Nephron (organoid): Measurements from ENCODE around the gene PRMT5.

Experiments
- H3K27ac Mint-ChIP-seq, 3 experiments: 2 replicates each; pipeline ENCODE4 v1.8.0; 2020; ENCODE audit warnings: mixed read lengths in 3 of 3, mild to moderate bottlenecking in 2 of 3, moderate library complexity in 1 of 3
- H3K27me3 Mint-ChIP-seq: 2 replicates; pipeline ENCODE4 v1.8.0; 2021; ENCODE audit warnings: low read depth, mild to moderate bottlenecking, moderate library complexity, mixed read lengths
- H3K36me3 Mint-ChIP-seq: 2 replicates; pipeline ENCODE4 v1.8.0; 2020; ENCODE audit warnings: low read depth, mixed read lengths
- H3K4me1 Mint-ChIP-seq: 2 replicates; pipeline ENCODE4 v1.8.0; 2020; ENCODE audit warnings: mixed read lengths
- H3K4me3 Mint-ChIP-seq, 3 experiments: 2 replicates each; pipeline ENCODE4 v1.8.0; 2020; ENCODE audit warnings: mild to moderate bottlenecking in 3 of 3, mixed read lengths in 3 of 3, moderate library complexity in 2 of 3
- H3K9me3 Mint-ChIP-seq: 2 replicates; pipeline ENCODE4 v1.8.0; 2020; ENCODE audit warnings: mixed read lengths
- TF ChIP-seq, protein P1 (sequence below), 3 experiments: fragments of 200-600 bp; sonication (generic); IDR thresholded peaks; one replicate each; pipeline ENCODE4 v1.5.0; 2021; ENCODE audit warnings: antibody characterized with exemption in 3 of 3; ENCODE audit not compliant: unreplicated experiment in 3 of 3

PRMT5 gene

DNA sequence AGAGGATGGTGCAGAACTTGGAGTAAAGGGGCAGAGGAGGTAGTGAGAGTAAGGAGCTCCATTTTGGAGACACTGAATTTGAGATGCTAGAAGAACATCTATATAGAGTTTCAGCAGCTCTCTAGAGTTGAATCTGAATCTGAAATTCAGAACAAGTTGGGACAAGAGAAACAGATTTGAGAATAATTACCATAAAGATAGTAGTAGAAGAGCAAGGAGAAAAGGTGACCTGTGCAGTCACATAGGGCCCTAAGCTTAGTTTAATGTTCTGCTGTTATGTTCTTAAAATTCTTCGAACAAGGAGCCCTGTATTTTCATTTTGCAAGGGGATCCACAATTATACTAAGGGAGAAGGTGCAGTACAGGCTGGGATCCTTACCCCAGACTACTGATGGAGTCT lies 38.8 kb downstream of the PRMT5 start:
- TF ChIP-seq, protein P1, sequence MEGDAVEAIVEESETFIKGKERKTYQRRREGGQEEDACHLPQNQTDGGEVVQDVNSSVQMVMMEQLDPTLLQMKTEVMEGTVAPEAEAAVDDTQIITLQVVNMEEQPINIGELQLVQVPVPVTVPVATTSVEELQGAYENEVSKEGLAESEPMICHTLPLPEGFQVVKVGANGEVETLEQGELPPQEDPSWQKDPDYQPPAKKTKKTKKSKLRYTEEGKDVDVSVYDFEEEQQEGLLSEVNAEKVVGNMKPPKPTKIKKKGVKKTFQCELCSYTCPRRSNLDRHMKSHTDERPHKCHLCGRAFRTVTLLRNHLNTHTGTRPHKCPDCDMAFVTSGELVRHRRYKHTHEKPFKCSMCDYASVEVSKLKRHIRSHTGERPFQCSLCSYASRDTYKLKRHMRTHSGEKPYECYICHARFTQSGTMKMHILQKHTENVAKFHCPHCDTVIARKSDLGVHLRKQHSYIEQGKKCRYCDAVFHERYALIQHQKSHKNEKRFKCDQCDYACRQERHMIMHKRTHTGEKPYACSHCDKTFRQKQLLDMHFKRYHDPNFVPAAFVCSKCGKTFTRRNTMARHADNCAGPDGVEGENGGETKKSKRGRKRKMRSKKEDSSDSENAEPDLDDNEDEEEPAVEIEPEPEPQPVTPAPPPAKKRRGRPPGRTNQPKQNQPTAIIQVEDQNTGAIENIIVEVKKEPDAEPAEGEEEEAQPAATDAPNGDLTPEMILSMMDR (IDR thresholded peaks at IDR 0.05; ENCODE audit: unreplicated experiment in 3 of 3) = no peak
- Mint-ChIP-seq H3K9me3 (no peaks in the 10 kb centered on the region), H3K4me3 (no peak overlapping the region), H3K4me1 (peaks cover 23% of the 10 kb centered on the region), H3K36me3 (peaks cover 4% of the 10 kb centered on the region), H3K27me3 (no peaks in the 10 kb centered on the region), H3K27ac (peak overlapping the region in 1 of 3 experiments; percentile 14)

DNA sequence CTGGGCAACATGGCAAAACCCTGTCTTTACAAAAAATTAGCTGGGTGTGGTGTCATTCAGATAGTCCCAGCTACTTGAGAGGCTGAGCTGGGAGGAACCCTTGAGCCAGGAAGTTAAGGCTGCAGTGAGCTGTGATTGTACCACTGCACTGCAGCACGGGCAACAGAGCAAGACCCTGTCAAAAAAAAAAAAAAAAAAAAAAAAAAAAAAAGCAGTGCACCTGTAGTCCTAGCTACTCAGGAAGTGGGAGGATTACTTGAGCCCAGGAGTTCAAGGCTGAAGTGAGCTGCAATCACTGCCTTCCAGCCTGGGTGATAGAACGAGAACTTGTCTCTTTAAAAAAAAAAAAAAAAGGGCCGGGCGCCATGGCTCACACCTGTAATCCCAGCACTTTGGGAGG lies 40.5 kb downstream of the PRMT5 start:
- Mint-ChIP-seq H3K27ac (no peak overlapping the region), H3K4me3 (no peak overlapping the region)

DNA sequence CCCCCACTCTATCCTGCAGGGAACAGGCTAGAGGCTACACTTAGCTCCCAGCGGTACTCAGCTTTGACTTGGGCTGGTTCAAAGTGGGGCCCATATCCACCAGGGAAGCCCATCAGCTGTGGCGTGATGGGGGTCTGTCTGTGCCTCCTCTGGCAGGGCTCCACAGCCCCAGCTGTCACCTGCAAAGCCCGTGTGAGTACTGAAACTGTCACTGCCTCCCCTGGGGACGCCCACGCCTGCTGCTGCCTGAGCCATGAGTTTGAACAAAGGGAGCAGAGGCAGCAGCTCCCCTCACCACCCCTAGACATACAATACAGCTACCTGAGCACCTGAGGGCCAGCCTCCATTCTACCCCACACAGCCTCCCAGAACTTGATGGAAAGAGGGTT lies 41.2 kb downstream of the PRMT5 start:
- H3K27ac Mint-ChIP-seq = peak overlapping the region; percentile 98 to 99 (median 99)
- no peaks in the 10 kb centered on the region for H3K9me3 Mint-ChIP-seq
- TF ChIP-seq, protein P1 (IDR thresholded peaks at IDR 0.05; ENCODE audit: unreplicated experiment in 3 of 3) = no peak
- peaks cover 5% of the 10 kb centered on the region for H3K27me3 Mint-ChIP-seq
- peaks cover 44% of the 10 kb centered on the region for H3K4me1 Mint-ChIP-seq
- no peaks in the 10 kb centered on the region for H3K36me3 Mint-ChIP-seq
- peak overlapping the region; percentile 93 to 98 (median 96) for H3K4me3 Mint-ChIP-seq

More for the DNA sequence above, 40.5 kb downstream of the PRMT5 start:
- Mint-ChIP-seq H3K9me3 (no peaks in the 10 kb centered on the region), H3K36me3 (peaks cover 4% of the 10 kb centered on the region), H3K4me1 (peaks cover 37% of the 10 kb centered on the region), H3K27me3 (peaks cover 5% of the 10 kb centered on the region)
- TF ChIP-seq, protein P1 (IDR thresholded peaks at IDR 0.05; ENCODE audit: unreplicated experiment in 3 of 3) = no peak

DNA sequence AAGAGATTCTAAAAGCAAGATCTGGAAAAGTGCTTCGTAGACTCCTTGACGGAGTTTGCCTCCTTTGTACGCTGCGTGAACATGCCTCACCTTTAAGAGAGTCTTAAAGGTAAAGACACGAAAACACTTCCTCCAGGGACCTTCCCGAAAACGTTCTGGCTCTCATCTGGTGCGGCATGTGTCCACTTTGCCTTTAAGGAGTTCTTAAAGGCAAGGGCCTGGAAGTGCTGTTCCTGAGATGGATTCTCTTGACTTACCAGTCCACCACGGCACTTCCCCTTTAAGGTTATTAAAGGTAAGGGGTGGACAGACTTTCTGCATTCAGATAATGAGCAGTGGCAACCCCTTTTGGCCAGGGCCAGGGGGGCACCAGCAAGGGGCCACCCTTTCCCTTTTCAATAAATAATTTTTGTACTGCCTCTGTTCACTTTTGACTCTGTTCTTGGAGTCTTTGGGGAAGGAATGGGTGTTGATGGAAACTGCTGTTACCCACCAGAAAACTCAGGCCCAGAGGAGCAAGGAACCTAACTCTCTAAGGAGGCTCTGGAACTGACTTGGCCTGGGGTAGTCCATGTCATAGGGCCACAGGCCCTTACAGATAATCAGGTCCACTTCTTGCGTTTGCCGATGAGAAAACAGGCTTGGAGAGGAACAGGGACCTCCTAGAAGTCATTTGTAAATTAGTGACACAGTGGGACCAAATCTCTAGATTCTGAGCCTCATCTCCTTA lies 41.8 kb downstream of the PRMT5 start:
- peaks cover 5% of the 10 kb centered on the region for H3K27me3 Mint-ChIP-seq
- TF ChIP-seq, protein P1 (IDR thresholded peaks at IDR 0.05; ENCODE audit: unreplicated experiment in 3 of 3) = no peak
- H3K4me3 Mint-ChIP-seq = peak overlapping the region; percentile 93 to 98 (median 96)
- H3K4me1 Mint-ChIP-seq = peaks cover 49% of the 10 kb centered on the region
- no peaks in the 10 kb centered on the region for H3K9me3 Mint-ChIP-seq
- no peaks in the 10 kb centered on the region for H3K36me3 Mint-ChIP-seq
- H3K27ac Mint-ChIP-seq = peak overlapping the region; percentile 98 to 99 (median 99)

DNA sequence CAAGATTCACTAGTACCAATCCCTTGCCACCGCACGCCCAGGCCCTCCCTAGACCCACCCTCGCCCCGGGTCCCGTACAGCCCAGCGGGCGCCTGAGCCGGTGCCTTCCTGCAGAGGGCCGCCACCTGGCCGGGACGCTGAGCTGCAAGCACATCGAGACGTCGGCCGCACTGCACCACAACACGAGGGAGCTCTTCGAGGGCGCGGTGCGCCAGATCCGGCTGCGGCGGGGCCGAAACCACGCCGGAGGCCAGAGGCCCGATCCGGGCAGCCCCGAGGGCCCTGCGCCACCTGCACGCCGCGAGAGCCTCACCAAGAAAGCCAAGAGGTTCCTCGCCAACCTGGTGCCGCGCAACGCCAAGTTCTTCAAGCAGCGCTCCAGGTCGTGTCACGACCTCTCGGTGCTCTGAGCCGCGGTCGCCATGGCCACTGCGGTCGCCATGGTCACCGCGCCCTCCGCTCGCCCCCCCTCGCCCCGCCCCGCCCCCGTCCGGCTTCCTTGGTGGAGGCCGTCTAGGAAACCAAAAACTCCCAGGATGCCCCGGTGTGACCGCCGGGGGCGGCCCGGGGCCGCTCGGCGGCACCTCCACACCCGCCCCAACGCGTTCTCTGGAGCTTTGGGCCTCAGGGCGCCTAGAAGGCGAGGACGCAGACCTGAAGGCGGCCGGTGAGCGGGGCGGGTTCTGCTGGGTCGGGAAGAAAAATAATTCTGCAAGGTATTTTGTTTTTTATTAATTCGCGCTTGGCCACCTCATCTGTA lies 42.5 kb downstream of the PRMT5 start:
- Mint-ChIP-seq H3K4me3 (peak overlapping the region; percentile 93 to 98 (median 96)), H3K27ac (peak overlapping the region; percentile 98 to 99 (median 99)), H3K36me3 (no peaks in the 10 kb centered on the region), H3K4me1 (peaks cover 54% of the 10 kb centered on the region), H3K27me3 (peaks cover 5% of the 10 kb centered on the region), H3K9me3 (no peaks in the 10 kb centered on the region)
- TF ChIP-seq, protein P1 (IDR thresholded peaks at IDR 0.05; ENCODE audit: unreplicated experiment in 3 of 3) = no peak
